WERI-Rb-1 (cell line): ENCODE results near the gene ICOS.
"Not testable (repeated sequence)": the region's sequence is repeated elsewhere in the genome, so short reads cannot be mapped to it uniquely, and the experiment has no call there.

ENCODE experiments used
- DNase-seq: peaks from one replicate; pipeline ENCODE4 v3.0.0-alpha.2; 2020
- H3K27ac ChIP-seq: fragments of 250-450 bp; sonication (Bioruptor Pico); 2 replicates; pipeline ENCODE4 v1.5.1; 2020; ENCODE audit warnings: mild to moderate bottlenecking, moderate library complexity
- H3K27me3 ChIP-seq: fragments of 250-450 bp; sonication (Bioruptor Pico); 2 replicates; pipeline ENCODE4 v1.5.1; 2021; ENCODE audit warnings: mild to moderate bottlenecking, low read depth, moderate library complexity; ENCODE audit not compliant: insufficient read depth, severe bottlenecking
- H3K36me3 ChIP-seq: fragments of 250-450 bp; sonication (Bioruptor Pico); 2 replicates; pipeline ENCODE4 v1.5.1; 2020; ENCODE audit warnings: mild to moderate bottlenecking, moderate library complexity
- H3K4me3 ChIP-seq: 2 replicates; pipeline ENCODE4 v1.5.1; 2011; ENCODE audit warnings: low read depth, mild to moderate bottlenecking, control low read depth, low read length
- H3K9me3 ChIP-seq: fragments of 250-450 bp; sonication (Bioruptor Pico); 2 replicates; pipeline ENCODE4 v1.5.1; 2021; ENCODE audit warnings: mild to moderate bottlenecking, moderate library complexity; ENCODE audit not compliant: severe bottlenecking
- CTCF ChIP-seq: IDR thresholded peaks from 2 replicates; pipeline ENCODE4 v1.5.1; 2011; ENCODE audit warnings: low read depth, mild to moderate bottlenecking, control low read depth, inconsistent platforms, low read length

Gene ICOS

GRCh38 chr2:203916756-203917155, 19.8 kb upstream of the ICOS start:
- Histone ChIP-seq H3K4me3 (no peak overlapping the region), H3K27me3 (no peaks in the 10 kb centered on the region), H3K27ac (no peak overlapping the region), H3K36me3 (no peaks in the 10 kb centered on the region), H3K9me3 (no peaks in the 10 kb centered on the region)
- no peak for DNase-seq
- TF ChIP-seq CTCF = no peak

- H3K9me3 ChIP-seq = no peaks in the 10 kb centered on the region
- H3K27ac ChIP-seq = no peak overlapping the region
- no peak for DNase-seq
- H3K36me3 ChIP-seq = no peaks in the 10 kb centered on the region
- TF ChIP-seq CTCF = no peak
- no peaks in the 10 kb centered on the region for H3K27me3 ChIP-seq
- H3K4me3 ChIP-seq = no peak overlapping the region
These were observed 18.3 kb upstream of the ICOS start for GRCh38 chr2:203918264-203918663.

- Histone ChIP-seq H3K27ac (no peak overlapping the region), H3K9me3 (no peaks in the 10 kb centered on the region)
These were observed 17.7 kb upstream of the ICOS start for GRCh38 chr2:203918839-203919238.

GRCh38 chr2:203925512-203926158, 10.9 kb upstream of the ICOS start:
- Histone ChIP-seq H3K4me3 (no peak overlapping the region), H3K27ac (no peak overlapping the region), H3K27me3 (no peaks in the 10 kb centered on the region), H3K36me3 (no peaks in the 10 kb centered on the region), H3K9me3 (no peaks in the 10 kb centered on the region)
- no peak for DNase-seq
- TF ChIP-seq CTCF = no peak

More at GRCh38 chr2:203918839-203919238, 17.7 kb upstream of the ICOS start:
- TF ChIP-seq CTCF = no peak
- H3K36me3 ChIP-seq = no peaks in the 10 kb centered on the region
- H3K27me3 ChIP-seq = no peaks in the 10 kb centered on the region
- H3K4me3 ChIP-seq = no peak overlapping the region
- no peak for DNase-seq

- Histone ChIP-seq H3K36me3 (no peaks in the 10 kb centered on the region), H3K27me3 (no peaks in the 10 kb centered on the region), H3K9me3 (no peaks in the 10 kb centered on the region), H3K27ac (no peak overlapping the region), H3K4me3 (no peak overlapping the region)
- peak; percentile 21; the same call in 1 of the 2 replicates for TF ChIP-seq CTCF
- no peak for DNase-seq
These were observed 7.7 kb upstream of the ICOS start for GRCh38 chr2:203928849-203929248.

GRCh38 chr2:203931262-203931661, 5.3 kb upstream of the ICOS start:
- H3K27me3 ChIP-seq, H3K36me3 ChIP-seq, DNase-seq, H3K4me3 ChIP-seq, H3K9me3 ChIP-seq, H3K27ac ChIP-seq: not testable (repeated sequence)
